ENCODE data around the gene TCF7.

Gene TCF7

GRCh38 chr5:134091626-134092121 is 22.8 kb upstream of the TCF7 start:
- no peak for DNase-seq

GRCh38 chr5:134092875-134093274 is 21.6 kb upstream of the TCF7 start:
- DNase-seq = peak; percentile 20

GRCh38 chr5:134093351-134093750 is 21.1 kb upstream of the TCF7 start:
- no peak for DNase-seq

GRCh38 chr5:134095293-134095692 is 19.2 kb upstream of the TCF7 start:
- DNase-seq = no peak

- no peak for DNase-seq
These were observed 18.4 kb upstream of the TCF7 start for GRCh38 chr5:134095887-134096589.

GRCh38 chr5:134097211-134097749 is 17.2 kb upstream of the TCF7 start:
- DNase-seq = no peak

GRCh38 chr5:134098690-134099089 is 15.8 kb upstream of the TCF7 start:
- no peak for DNase-seq

- DNase-seq = no peak
These were observed 15.1 kb upstream of the TCF7 start for GRCh38 chr5:134099288-134099872.

GRCh38 chr5:134099939-134100282 is 14.6 kb upstream of the TCF7 start:
- DNase-seq = no peak

- peak; percentile 53 for DNase-seq
These were observed 14.0 kb upstream of the TCF7 start for GRCh38 chr5:134100283-134101091.

- DNase-seq = peak; percentile 28
These were observed 12.6 kb upstream of the TCF7 start for GRCh38 chr5:134101686-134102439.

- no peak for DNase-seq
These were observed 11.1 kb upstream of the TCF7 start for GRCh38 chr5:134103397-134103796.

GRCh38 chr5:134103998-134104654 is 10.4 kb upstream of the TCF7 start:
- DNase-seq = no peak

- DNase-seq = no peak
These were observed 7.3 kb upstream of the TCF7 start for GRCh38 chr5:134106991-134107701.

GRCh38 chr5:134107779-134108178 is 6.7 kb upstream of the TCF7 start:
- DNase-seq = no peak

GRCh38 chr5:134110382-134110781 is 4.1 kb upstream of the TCF7 start:
- DNase-seq = no peak

GRCh38 chr5:134111741-134112647 is 2.5 kb upstream of the TCF7 start:
- no peak for DNase-seq

GRCh38 chr5:134112726-134113362 is 1.6 kb upstream of the TCF7 start:
- no peak for DNase-seq

GRCh38 chr5:134113363-134113889 is 1.1 kb upstream of the TCF7 start:
- no peak for DNase-seq

Data from fibroblast of upper back skin (primary cell).